Esophagus (tissue), 2 donors: ENCODE results near the gene TBX15. TPM values are rescaled to one million over a fixed set of nuclear protein-coding genes. Genes with fewer than 3 reads are reported as not detected.
A peak's percentile ranks its signal among the peaks of the same experiment; 100 is the strongest.

ENCODE experiments used
- H3K27ac ChIP-seq, 2 donors: one replicate each; pipeline ENCODE4 v1.5.1; 2013; ENCODE audit warnings: low read depth in 2 of 2, mild to moderate bottlenecking in 2 of 2, inconsistent platforms in 1 of 2, low read length in 1 of 2, moderate library complexity in 1 of 2
- H3K27me3 ChIP-seq, 2 donors: one replicate each; pipeline ENCODE4 v1.6.1; 2013; ENCODE audit warnings: low read length in 2 of 2, control low read depth in 1 of 2, mild to moderate bottlenecking in 1 of 2; ENCODE audit not compliant: insufficient read depth in 2 of 2, control insufficient read depth in 1 of 2
- H3K36me3 ChIP-seq, 2 donors: one replicate each; pipeline ENCODE4 v1.6.1; 2013; ENCODE audit warnings: low read length in 1 of 2; ENCODE audit not compliant: control insufficient read depth in 2 of 2, insufficient read depth in 2 of 2
- H3K4me1 ChIP-seq, 2 donors: one replicate each; pipeline ENCODE4 v1.6.1; 2013; ENCODE audit warnings: low read length in 1 of 2; ENCODE audit not compliant: control insufficient read depth in 2 of 2, insufficient read depth in 2 of 2
- H3K4me3 ChIP-seq, 2 donors: one replicate each; pipeline ENCODE4 v1.5.1; 2013; ENCODE audit warnings: low read length in 2 of 2, mild to moderate bottlenecking in 2 of 2, low read depth in 1 of 2, moderate library complexity in 1 of 2
- H3K9me3 ChIP-seq, 2 donors: one replicate each; pipeline ENCODE4 v1.6.1; 2013; ENCODE audit warnings: mild to moderate bottlenecking in 2 of 2, low read depth in 1 of 2, low read length in 1 of 2, moderate library complexity in 1 of 2; ENCODE audit not compliant: control insufficient read depth in 2 of 2, insufficient read depth in 1 of 2
- WGBS, 2 donors: extraction: QIAGEN DNeasy Blood & Tissue Kit; methylation state at CpG; one replicate each; pipeline ENCODE4 v1.1.7; 2013; 5-methylcytosine and 5-hydroxymethylcytosine counted together
- polyA plus RNA-seq, 2 donors: library from polyadenylated mRNA; stranded (reverse); fragments of 200-250 nt; gene quantifications; one replicate each; pipeline ENCODE4 v1.2.3, GENCODE V29; 2013
- donor health status: healthy with polysubstance abuse.
- donor health status: Bipolar disorder and iron deficiency.

The TBX15 gene
- under 1 TPM in 1 of 2 donors, not detected in 1; 0.02 TPM for polyA plus RNA-seq

- 11 to 18% methylated on average over 29 to 31 of the region's 31 CpGs for WGBS, 2 donors
- Histone ChIP-seq H3K36me3 (no peaks in the 10 kb centered on the region), H3K27me3 (peaks cover 11 to 68% of the 10 kb centered on the region in 2 donors), H3K4me1 (peaks cover 9 to 22% of the 10 kb centered on the region in 2 donors), H3K9me3 (peaks cover 9 to 15% of the 10 kb centered on the region in 2 donors), H3K4me3 (peak within 1 kb of the TSS; percentile 36 to 54), H3K27ac (no peak within 1 kb of the TSS)
Measured at GRCh38 chr1:118988186-118989005, at the start of gene TBX15. Gene TBX15 (minus strand): TSS chr1:118988343. CDS start chr1:118987795, 548 bp downstream.

- Histone ChIP-seq H3K9me3 (peaks cover 0 to 4% of the 10 kb centered on the region in 2 donors), H3K4me1 (no peaks in the 10 kb centered on the region), H3K27me3 (no peaks in the 10 kb centered on the region), H3K27ac (no peak overlapping the region), H3K36me3 (peaks cover 3 to 7% of the 10 kb centered on the region in 2 donors), H3K4me3 (no peak overlapping the region)
Measured at GRCh38 chr1:119034359-119034758, 46.2 kb upstream of the TBX15 start.

- Histone ChIP-seq H3K9me3 (peaks cover 0 to 4% of the 10 kb centered on the region in 2 donors), H3K4me1 (no peaks in the 10 kb centered on the region), H3K4me3 (no peak overlapping the region), H3K27ac (no peak overlapping the region), H3K27me3 (no peaks in the 10 kb centered on the region), H3K36me3 (peaks cover 3 to 7% of the 10 kb centered on the region in 2 donors)
- 97% methylated on average over 22 of the region's 22 CpGs for WGBS, 2 donors
Measured at GRCh38 chr1:119032986-119033385, 44.8 kb upstream of the TBX15 start.

GRCh38 chr1:119027759-119028158 is 39.6 kb upstream of the TBX15 start:
- H3K4me3 ChIP-seq: no peak overlapping the region
- WGBS, 2 donors: 73 to 81% methylated on average over 1 of the region's 1 CpG

GRCh38 chr1:119026956-119027355 is 38.8 kb upstream of the TBX15 start:
- H3K4me1 ChIP-seq: no peaks in the 10 kb centered on the region
- no peak overlapping the region for H3K4me3 ChIP-seq
- H3K27me3 ChIP-seq: no peaks in the 10 kb centered on the region
- H3K27ac ChIP-seq: no peak overlapping the region
- no peaks in the 10 kb centered on the region for H3K9me3 ChIP-seq
- no peaks in the 10 kb centered on the region for H3K36me3 ChIP-seq
- WGBS, 2 donors: 88 to 94% methylated on average over 5 of the region's 5 CpGs

More at GRCh38 chr1:119027759-119028158, 39.6 kb upstream of the TBX15 start:
- no peaks in the 10 kb centered on the region for H3K4me1 ChIP-seq
- no peak overlapping the region for H3K27ac ChIP-seq
- H3K9me3 ChIP-seq: no peaks in the 10 kb centered on the region
- H3K36me3 ChIP-seq: peaks cover 0 to under 1% of the 10 kb centered on the region in 2 donors
- H3K27me3 ChIP-seq: no peaks in the 10 kb centered on the region

- no peaks in the 10 kb centered on the region for H3K4me1 ChIP-seq
Measured at GRCh38 chr1:119015547-119015946, 27.4 kb upstream of the TBX15 start.

GRCh38 chr1:119012383-119012782 is 24.2 kb upstream of the TBX15 start:
- WGBS, 2 donors: 76 to 79% methylated on average over 5 of the region's 5 CpGs
- no peak overlapping the region for H3K27ac ChIP-seq
- no peaks in the 10 kb centered on the region for H3K36me3 ChIP-seq
- H3K9me3 ChIP-seq: peaks cover 0 to 4% of the 10 kb centered on the region in 2 donors
- H3K4me1 ChIP-seq: peaks cover 8% of the 10 kb centered on the region in 2 donors
- H3K27me3 ChIP-seq: peaks cover 0 to 7% of the 10 kb centered on the region in 2 donors
- H3K4me3 ChIP-seq: no peak overlapping the region

More at GRCh38 chr1:119015547-119015946, 27.4 kb upstream of the TBX15 start:
- Histone ChIP-seq H3K27ac (no peak overlapping the region), H3K4me3 (no peak overlapping the region), H3K9me3 (no peaks in the 10 kb centered on the region), H3K27me3 (no peaks in the 10 kb centered on the region), H3K36me3 (no peaks in the 10 kb centered on the region)
- WGBS, 2 donors: 81 to 83% methylated on average over 2 of the region's 2 CpGs

GRCh38 chr1:119011706-119012105 is 23.6 kb upstream of the TBX15 start:
- Histone ChIP-seq H3K27me3 (peaks cover 0 to 14% of the 10 kb centered on the region in 2 donors), H3K27ac (no peak overlapping the region), H3K4me3 (no peak overlapping the region), H3K9me3 (peaks cover 0 to 4% of the 10 kb centered on the region in 2 donors), H3K4me1 (peaks cover 8 to 13% of the 10 kb centered on the region in 2 donors), H3K36me3 (no peaks in the 10 kb centered on the region)
- 94 to 96% methylated on average over 3 of the region's 3 CpGs for WGBS, 2 donors

- Histone ChIP-seq H3K9me3 (peaks cover 0 to 7% of the 10 kb centered on the region in 2 donors), H3K27me3 (peaks cover 0 to 18% of the 10 kb centered on the region in 2 donors), H3K27ac (no peak overlapping the region), H3K36me3 (no peaks in the 10 kb centered on the region), H3K4me1 (peaks cover 8 to 16% of the 10 kb centered on the region in 2 donors), H3K4me3 (no peak overlapping the region)
- WGBS, 2 donors: 93 to 99% methylated on average over 2 of the region's 2 CpGs
Measured at GRCh38 chr1:119011116-119011515, 23.0 kb upstream of the TBX15 start.
